ENCODE measurements around the gene ADAT2.

DNA sequence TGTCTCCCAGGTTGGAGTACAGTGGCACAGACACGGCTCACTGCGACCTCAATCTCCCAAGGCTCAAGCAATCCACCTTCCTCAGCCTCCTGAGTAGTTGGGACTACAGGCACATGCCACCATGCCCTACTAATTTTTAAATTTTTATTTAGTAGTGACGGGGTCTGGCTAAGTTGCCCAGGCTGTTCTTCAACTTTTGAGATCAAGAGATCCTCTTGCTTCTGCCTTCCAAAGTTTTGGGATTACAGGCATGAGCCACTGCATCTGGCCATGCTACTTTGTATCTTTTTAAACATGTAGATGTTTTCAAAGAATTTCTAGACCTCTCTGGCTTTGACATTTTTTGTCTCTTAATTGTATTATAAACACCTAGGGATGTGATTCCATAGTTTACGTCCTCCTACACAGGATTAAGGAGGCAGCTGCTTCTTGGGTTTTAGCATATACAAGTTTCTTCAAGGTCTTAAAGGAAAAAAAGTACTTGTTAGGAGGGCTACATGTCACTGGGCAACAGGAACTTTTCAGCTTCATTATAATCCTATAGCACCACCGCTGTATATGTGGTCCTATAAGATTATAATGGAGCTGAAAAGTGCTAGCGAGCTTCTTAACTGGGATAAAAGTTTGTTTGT lies 1.3 kb downstream of the ADAT2 start:
- TF ChIP-seq CTCF (IDR thresholded peaks at IDR 0.05; ENCODE audit: low read depth, low read length, poor library complexity, severe bottlenecking) (no peak), EZH2phosphoT487 (IDR thresholded peaks at IDR 0.05; ENCODE audit: borderline replicate concordance, low read length) (no peak)

Data from DOHH2 (cell line).